Measurements from ENCODE around the gene FOSB. TPM values are rescaled to one million over a fixed set of nuclear protein-coding genes. Genes with fewer than 3 reads are reported as not detected.

Gene FOSB
- total and polyA plus RNA-seq, 2 donors (not counting 3 experiments of a cell fraction or from before 2014, with no cell fraction given) = 2.0 to 10.7 TPM

GRCh38 chr19:45506246-45506988 lies 38.6 kb downstream of the FOSB start:
- Histone ChIP-seq H3K9me3 (replicated peaks; ENCODE audit: control insufficient read depth, insufficient read depth, low read length) (no peaks in the 10 kb centered on the region), H3K4me2 (ENCODE audit: insufficient read depth, low read length) (peak overlapping the region; percentile 97), H3K36me3 (ENCODE audit: control insufficient read depth in 2 of 2, extremely low read depth in 1 of 2, insufficient read depth in 2 of 2, low read length in 2 of 2) (peaks cover 0 to 2% of the 10 kb centered on the region in 2 experiments), H3K27ac (ENCODE audit: insufficient read depth, low read depth, low read length) (peak overlapping the region; percentile 69), H2AFZ (ENCODE audit: low read depth, low read length) (peak overlapping the region; percentile 64), H4K20me1 (replicated peaks; ENCODE audit: control insufficient read depth, extremely low read depth, insufficient read depth, low read length) (no peaks in the 10 kb centered on the region), H3K9ac (replicated peaks; ENCODE audit: extremely low read depth, insufficient read depth, low read length) (peak overlapping the region; percentile 87), H3K4me1 (ENCODE audit: control insufficient read depth, extremely low read depth, insufficient read depth, low read length) (peaks cover 23% of the 10 kb centered on the region), H3K79me2 (ENCODE audit: control insufficient read depth, insufficient read depth, low read length) (peaks cover 44% of the 10 kb centered on the region), H3K9me1 (replicated peaks; ENCODE audit: control insufficient read depth, extremely low read depth, insufficient read depth, low read length) (no peaks in the 10 kb centered on the region), H3K4me3 (replicated peaks in 1 of 3; ENCODE audit: insufficient read depth in 1 of 3, low read depth in 1 of 3, low read length in 3 of 3) (peak overlapping the region; percentile 92 to 100 (median 96)), H3K27me3 (ENCODE audit: control insufficient read depth in 2 of 2, insufficient read depth in 2 of 2, low read length in 2 of 2) (no peaks in the 10 kb centered on the region)
- FAIRE-seq (peak; percentile 93), DNase-seq (ENCODE audit: low read depth, low spot score) (peak; percentile 88)
- CTCF ChIA-PET = no interaction called here
- dilution Hi-C loops (cut with MboI; ENCODE audit: extremely low pct_ligation_motif_present, low sequenced_read_pairs) = no loop called here
- intact Hi-C loops (cut with micrococcal nuclease) = loop anchor here (1.0 to 2.0 kb wide), 4 partner anchors 9 to 139 kb away; partner anchors contain the start of gene RTN2
- TSS peak; percentile 29 for BruUV-seq (replicated peaks)
- TF ChIP-seq FOS (IDR thresholded peaks at IDR 0.05; ENCODE audit: borderline replicate concordance, insufficient read depth, low read length) (peak; percentile 45), MAX (IDR thresholded peaks at IDR 0.05; ENCODE audit: insufficient read depth, insufficient read length) (no peak), CTCF (IDR thresholded peaks at IDR 0.05; ENCODE audit: extremely low read depth in 1 of 2, insufficient read depth in 1 of 2, low read depth in 1 of 2, low read length in 2 of 2) (peak; percentile 36 to 64), EZH2 (IDR thresholded peaks at IDR 0.05; ENCODE audit: borderline replicate concordance, low read depth, low read length, severe bottlenecking) (no peak), MYC (IDR thresholded peaks at IDR 0.05; ENCODE audit: low read depth, low read length) (no peak), GATA2 (IDR thresholded peaks at IDR 0.05; ENCODE audit: insufficient read depth, insufficient read length, low read depth, low read length) (no peak), JUN (IDR thresholded peaks at IDR 0.05; ENCODE audit: borderline replicate concordance, insufficient read depth, insufficient read length, low read depth) (peak; percentile 47), POLR2AphosphoS5 (IDR thresholded peaks at IDR 0.05; ENCODE audit: insufficient read depth, low read depth, low read length) (peak; percentile 55), POLR2A (IDR thresholded peaks at IDR 0.05; ENCODE audit: low read depth, low read length) (peak; percentile 71)
- POLR2A ChIA-PET = no interaction called here

Data from endothelial cell of umbilical vein (primary cell).